HG03066 (cell line): ENCODE data around the gene DPPA3.
"Not testable (repeated sequence)": the region's sequence is repeated elsewhere in the genome, so short reads cannot be mapped to it uniquely, and the experiment has no call there.

Experiments
- ATAC-seq: cut with Tn5 transposase; IDR thresholded peaks from one replicate; pipeline ENCODE4 v1.9.1; 2021; ENCODE audit warnings: low read depth; ENCODE audit not compliant: unreplicated experiment

DPPA3 gene

GRCh38 chr12:7729746-7730145, 18.5 kb downstream of the DPPA3 start:
- no peak for ATAC-seq

GRCh38 chr12:7730984-7731383, 19.8 kb downstream of the DPPA3 start:
- not testable (repeated sequence) for ATAC-seq

- no peak for ATAC-seq
Measured at GRCh38 chr12:7731486-7731885, 20.3 kb downstream of the DPPA3 start.

- no peak for ATAC-seq
Measured at GRCh38 chr12:7732993-7733392, 21.8 kb downstream of the DPPA3 start.

- ATAC-seq: no peak
Measured at GRCh38 chr12:7747246-7747645, 36.0 kb downstream of the DPPA3 start, which contains the start of gene CLEC4C. CLEC4C (minus strand) TSS chr12:7747375; CDS start chr12:7747348, 27 bp downstream.

GRCh38 chr12:7748852-7749251, 37.6 kb downstream of the DPPA3 start:
- ATAC-seq: no peak

GRCh38 chr12:7749442-7749841, 38.2 kb downstream of the DPPA3 start:
- ATAC-seq: no peak

GRCh38 chr12:7750350-7750749, 39.1 kb downstream of the DPPA3 start:
- ATAC-seq: no peak

- no peak for ATAC-seq
Measured at GRCh38 chr12:7751394-7751793, 40.2 kb downstream of the DPPA3 start.

- ATAC-seq: not testable (repeated sequence)
Measured at GRCh38 chr12:7751941-7752922, 41.0 kb downstream of the DPPA3 start.

- ATAC-seq: not testable (repeated sequence)
Measured at GRCh38 chr12:7755668-7756067, 44.4 kb downstream of the DPPA3 start.

GRCh38 chr12:7756993-7757392, 45.8 kb downstream of the DPPA3 start:
- no peak for ATAC-seq

GRCh38 chr12:7758766-7759140, 47.5 kb downstream of the DPPA3 start:
- no peak for ATAC-seq
